ENCODE data around the gene A3GALT2. TPM values are rescaled to one million over a fixed set of nuclear protein-coding genes. Genes with fewer than 3 reads are reported as not detected.

The A3GALT2 gene
- not detected for total RNA-seq

DNA sequence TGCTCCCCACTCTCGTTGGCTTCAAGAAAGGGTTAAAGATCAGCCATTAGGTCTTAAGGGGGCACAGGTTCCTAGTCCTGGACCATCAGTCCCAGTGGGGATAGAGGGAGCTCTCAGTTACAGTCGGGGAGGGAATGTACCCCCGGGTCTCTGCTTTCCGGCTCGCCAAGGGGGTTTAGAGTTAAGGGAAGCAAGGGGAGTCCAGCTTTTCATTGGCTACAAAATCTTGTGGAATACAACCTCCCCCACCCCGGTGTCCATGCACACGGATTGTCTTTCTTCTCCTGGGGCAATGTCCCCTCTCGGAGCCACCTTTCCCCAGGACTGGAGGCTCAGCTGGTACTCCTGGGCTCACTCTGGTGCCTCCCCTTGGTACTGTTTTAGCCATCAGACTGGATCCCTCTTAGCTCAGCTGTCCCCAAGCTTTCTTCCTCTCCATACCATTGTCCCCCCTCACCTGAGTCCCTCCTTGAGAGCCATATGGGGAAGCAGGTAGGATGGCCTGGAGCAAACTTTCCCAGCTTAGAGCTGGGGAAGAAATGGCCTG is at the start of gene A3GALT2:
A3GALT2 (minus strand) TSS at position 480 of the 547 bp plus-strand sequence; CDS start at position 480, 0 bp downstream.
- intact Hi-C loops (cut with DNase I) = no loop called here
- DNase-seq (ENCODE audit: low spot score) (no peak), ATAC-seq (no peak)

DNA sequence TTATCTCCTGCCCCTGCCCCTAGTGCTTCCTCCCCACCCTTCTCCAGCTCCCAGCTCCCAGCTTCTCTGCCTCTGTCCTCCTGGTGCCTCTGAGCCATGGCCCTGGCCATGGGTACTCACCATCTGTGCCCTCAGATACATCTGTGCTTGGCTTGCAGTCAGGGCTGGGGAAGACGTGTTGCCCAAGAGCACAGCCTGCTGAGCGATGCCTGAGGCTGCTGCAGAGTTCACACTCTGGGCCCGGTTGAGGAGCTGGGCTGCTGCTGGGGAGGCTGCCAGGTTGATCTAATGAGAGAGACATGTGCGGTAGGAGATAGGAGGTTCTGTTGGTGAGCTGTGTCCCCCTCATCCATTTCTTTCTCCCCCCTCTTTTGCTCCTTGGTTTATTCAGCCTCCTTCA is 49.4 kb upstream of the A3GALT2 start:
- DNase-seq (ENCODE audit: low spot score) = no peak
- no peak for ATAC-seq
- intact Hi-C loops (cut with DNase I) = loop anchor here (10.0 kb wide), 1 partner anchor 94 kb away; no protein-coding TSS in a partner anchor

DNA sequence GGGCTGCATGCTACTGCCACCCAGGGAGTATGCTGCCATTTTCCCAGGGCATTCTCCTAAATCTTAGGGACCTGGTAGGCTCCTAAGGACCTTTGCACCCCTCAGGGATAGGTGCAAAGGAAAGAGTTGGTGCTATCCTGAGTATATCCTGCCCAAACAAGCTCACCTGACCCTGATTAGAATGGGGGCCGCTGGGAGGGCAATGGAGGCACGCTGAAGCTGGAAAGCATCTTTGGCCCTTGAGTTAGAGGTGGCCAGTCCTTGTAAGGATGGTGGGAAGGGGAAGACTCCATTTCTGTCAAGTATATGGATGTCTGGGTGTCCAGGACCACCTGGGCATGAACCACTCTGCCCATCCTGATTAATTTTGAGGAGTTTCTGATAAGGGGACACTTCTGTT is 48.9 kb upstream of the A3GALT2 start:
- intact Hi-C loops (cut with DNase I) = loop anchor here (2.0 to 10.0 kb wide), 3 partner anchors 73 to 235 kb away; no protein-coding TSS in a partner anchor
- no peak for ATAC-seq

DNA sequence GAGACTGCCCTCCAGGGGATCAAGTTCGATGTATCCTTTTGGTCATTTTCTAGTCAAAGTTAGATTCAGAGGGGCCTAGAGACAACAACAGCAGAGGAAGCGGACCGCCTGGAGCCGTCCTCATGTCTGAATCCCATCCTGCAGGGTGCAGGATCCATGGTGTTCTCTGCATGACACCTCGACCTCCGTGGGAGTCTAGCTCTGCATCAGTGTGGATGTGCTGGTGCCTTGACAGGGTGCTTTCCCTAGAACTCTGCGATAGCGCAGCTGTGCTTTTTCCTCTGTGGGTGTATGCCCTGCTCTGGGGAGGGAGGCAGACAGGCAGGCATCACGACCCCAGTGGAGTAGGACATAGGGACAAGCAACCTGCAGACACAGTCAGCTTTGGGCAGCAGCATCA is 48.2 kb upstream of the A3GALT2 start:
- no peak for DNase-seq (ENCODE audit: low spot score)
- no peak for ATAC-seq
- intact Hi-C loops (cut with DNase I) = loop anchor here (2.0 to 10.0 kb wide), 2 partner anchors 72 to 234 kb away; no protein-coding TSS in a partner anchor

More for the DNA sequence above, 48.9 kb upstream of the A3GALT2 start:
- no peak for DNase-seq (ENCODE audit: low spot score)

DNA sequence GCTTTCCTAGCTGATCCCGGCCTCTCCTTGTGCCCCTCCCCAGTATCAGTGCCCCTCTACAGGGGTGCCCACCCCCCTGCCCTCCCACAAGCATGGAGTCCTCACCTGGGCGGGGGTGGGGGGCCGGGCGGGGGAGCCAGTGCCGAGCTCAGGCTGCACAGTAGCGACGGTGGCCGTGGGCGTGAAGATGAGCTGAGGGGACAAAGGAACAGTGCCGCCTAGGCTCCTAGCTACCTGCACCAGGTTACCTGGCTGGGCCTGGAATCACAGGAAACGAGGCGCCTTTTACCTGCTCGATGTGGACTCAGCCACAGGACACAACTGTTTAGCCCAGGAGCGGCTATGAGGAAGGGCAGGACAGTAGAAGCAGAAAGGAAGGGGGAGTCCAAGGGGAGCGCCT is 47.5 kb upstream of the A3GALT2 start:
- ATAC-seq = no peak
- intact Hi-C loops (cut with DNase I) = loop anchor here (2.0 to 10.0 kb wide), 2 partner anchors 72 to 234 kb away; no protein-coding TSS in a partner anchor
- DNase-seq (ENCODE audit: low spot score) = peak; percentile 58

- ATAC-seq (peak; percentile 79), DNase-seq (ENCODE audit: low spot score) (peak; percentile 95)
- intact Hi-C loops (cut with DNase I) = loop anchor here (2.0 to 10.0 kb wide), 2 partner anchors 71 to 233 kb away; no protein-coding TSS in a partner anchor
Observed at GRCh38 chr1:33367485-33368405, 46.8 kb upstream of the A3GALT2 start.

GRCh38 chr1:33366762-33367484 is 46.0 kb upstream of the A3GALT2 start:
- intact Hi-C loops (cut with DNase I) = loop anchor here (10.0 kb wide), 1 partner anchor 232 kb away; no protein-coding TSS in a partner anchor
- no peak for ATAC-seq
- peak; percentile 59 for DNase-seq (ENCODE audit: low spot score)

GRCh38 chr1:33365560-33365997 is 44.7 kb upstream of the A3GALT2 start:
- intact Hi-C loops (cut with DNase I) = loop anchor here (10.0 kb wide), 1 partner anchor 231 kb away; no protein-coding TSS in a partner anchor
- ATAC-seq (peak; percentile 68), DNase-seq (ENCODE audit: low spot score) (peak; percentile 75)

DNA sequence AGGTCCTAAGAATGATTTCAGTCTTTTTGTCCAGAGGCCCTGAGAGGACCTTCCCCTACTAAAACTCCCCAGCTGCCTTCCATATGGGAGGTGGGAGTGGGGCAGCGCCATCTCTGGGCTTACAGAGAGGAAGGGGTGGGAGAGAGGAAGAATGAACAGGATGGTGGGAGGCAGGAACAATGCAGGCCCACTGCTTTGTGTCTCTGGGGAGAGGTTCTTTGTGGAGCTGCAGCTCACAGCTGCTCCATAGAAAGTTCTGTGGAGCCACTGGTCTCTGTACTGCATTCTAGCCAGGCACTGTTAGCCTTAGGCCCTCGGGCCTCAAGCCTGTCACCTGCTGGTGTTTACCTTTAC is 43.6 kb upstream of the A3GALT2 start:
- DNase-seq (ENCODE audit: low spot score) (no peak), ATAC-seq (peak; percentile 6)
- intact Hi-C loops (cut with DNase I) = loop anchor here (10.0 kb wide), 1 partner anchor 230 kb away; no protein-coding TSS in a partner anchor

- ATAC-seq (no peak), DNase-seq (ENCODE audit: low spot score) (peak; percentile 45)
- intact Hi-C loops (cut with DNase I) = loop anchor here (10.0 kb wide), 1 partner anchor 229 kb away; no protein-coding TSS in a partner anchor
Observed at GRCh38 chr1:33363470-33363861, 42.6 kb upstream of the A3GALT2 start.

DNA sequence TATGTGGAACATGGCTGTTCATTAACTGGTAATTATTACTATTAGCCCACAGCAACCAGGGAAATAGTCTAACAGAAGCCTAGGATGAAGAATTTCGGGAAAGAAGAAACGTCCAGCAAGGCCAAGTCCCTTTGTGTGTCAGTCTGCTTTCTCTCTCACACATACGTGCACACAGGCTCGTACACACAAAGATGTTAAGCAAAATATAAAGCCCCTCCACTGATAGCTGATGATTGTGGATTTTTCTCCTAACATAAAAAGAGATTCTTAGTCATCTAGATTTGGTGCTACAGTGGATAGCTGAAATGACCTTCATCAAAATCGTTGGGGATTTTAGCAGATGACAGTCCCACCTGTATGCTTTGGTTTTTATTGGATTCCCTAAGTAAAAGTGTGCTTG is 42.1 kb upstream of the A3GALT2 start:
- intact Hi-C loops (cut with DNase I) = loop anchor here (10.0 kb wide), 1 partner anchor 228 kb away; no protein-coding TSS in a partner anchor
- ATAC-seq (no peak), DNase-seq (ENCODE audit: low spot score) (no peak)

GRCh38 chr1:33361532-33362235 is 40.8 kb upstream of the A3GALT2 start:
- intact Hi-C loops (cut with DNase I) = loop anchor here (10.0 kb wide), 1 partner anchor 227 kb away; no protein-coding TSS in a partner anchor
- DNase-seq (ENCODE audit: low spot score) = no peak
- ATAC-seq = no peak

- ATAC-seq (no peak), DNase-seq (ENCODE audit: low spot score) (no peak)
- intact Hi-C loops (cut with DNase I) = loop anchor here (10.0 kb wide), 1 partner anchor 226 kb away; no protein-coding TSS in a partner anchor
Observed at GRCh38 chr1:33360367-33360766, 39.5 kb upstream of the A3GALT2 start.

- DNase-seq (ENCODE audit: low spot score) (no peak), ATAC-seq (no peak)
- intact Hi-C loops (cut with DNase I) = loop anchor here (10.0 kb wide), 1 partner anchor 225 kb away; no protein-coding TSS in a partner anchor
Observed at GRCh38 chr1:33359931-33360330, 39.0 kb upstream of the A3GALT2 start.

DNA sequence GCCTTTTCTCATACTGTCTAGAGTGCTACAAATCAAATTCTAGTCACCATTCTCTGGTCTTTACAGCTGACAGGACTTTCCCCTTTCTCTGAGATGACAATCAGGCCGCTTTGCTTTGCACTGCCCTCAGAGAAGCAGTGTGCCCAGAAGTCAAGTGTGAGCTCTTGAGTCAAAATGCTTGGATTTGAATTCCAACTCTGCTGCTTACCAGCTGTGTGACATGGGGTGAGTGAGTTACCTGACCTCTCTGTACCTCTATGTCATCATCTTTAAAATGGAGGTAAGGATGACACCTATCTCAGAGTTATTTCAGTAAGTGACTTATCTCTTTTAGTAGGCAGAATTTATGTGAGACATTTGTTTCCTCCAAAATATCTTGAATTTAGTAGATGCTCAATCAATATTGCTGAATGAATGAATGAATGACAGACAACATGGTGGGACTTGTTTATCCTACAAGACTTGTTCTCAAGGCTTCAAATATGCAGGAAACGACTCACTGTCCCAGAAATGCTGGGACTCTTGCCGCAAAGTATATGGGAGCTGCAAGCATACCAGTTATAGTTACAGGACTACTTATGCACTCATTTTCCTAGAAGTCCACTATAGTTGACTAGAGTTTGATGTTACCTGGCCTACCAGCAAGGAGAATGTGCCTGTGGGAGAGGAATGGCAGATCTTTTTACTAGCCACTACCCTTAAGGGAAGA is 38.1 kb upstream of the A3GALT2 start:
- DNase-seq (ENCODE audit: low spot score) (no peak), ATAC-seq (no peak)
- intact Hi-C loops (cut with DNase I) = no loop called here

GRCh38 chr1:33358114-33358794 is 37.4 kb upstream of the A3GALT2 start:
- no peak for ATAC-seq
- DNase-seq (ENCODE audit: low spot score) = no peak
- intact Hi-C loops (cut with DNase I) = no loop called here

GRCh38 chr1:33357099-33357498 is 36.2 kb upstream of the A3GALT2 start:
- no peak for ATAC-seq
- DNase-seq (ENCODE audit: low spot score) = no peak
- intact Hi-C loops (cut with DNase I) = no loop called here

Data from sciatic nerve (tissue), 2 donors.